Neural cell (in vitro differentiated cells): Measurements from ENCODE around the gene STARD4. TPM values are rescaled to one million over a fixed set of nuclear protein-coding genes. Genes with fewer than 3 reads are reported as not detected.
A peak's percentile ranks its signal among the peaks of the same experiment; 100 is the strongest.

Experiments
- H2AFZ ChIP-seq: fragments of 200-600, 300-800 bp; sonication (generic), shearing (Covaris generic); 2 replicates; pipeline ENCODE4 v1.6.0; 2014; ENCODE audit warnings: low read depth, mild to moderate bottlenecking, antibody characterized with exemption, low read length, moderate library complexity
- H3F3A ChIP-seq: fragments of 200-600 bp; shearing (Covaris generic); 2 replicates; pipeline ENCODE4 v1.6.1; 2016; ENCODE audit warnings: mild to moderate bottlenecking, moderate library complexity, mixed read lengths, antibody characterized with exemption, low read length; ENCODE audit not compliant: insufficient read depth, poor library complexity, severe bottlenecking
- H3K27ac ChIP-seq: fragments of 200-600, 300-800 bp; sonication (generic), shearing (Covaris generic); 2 replicates; pipeline ENCODE4 v1.5.1; 2014; ENCODE audit warnings: mild to moderate bottlenecking, low read length, moderate library complexity
- H3K27me3 ChIP-seq: fragments of 300-800, 200-600 bp; sonication (generic), shearing (Covaris generic); 2 replicates; pipeline ENCODE4 v1.6.0; 2014; ENCODE audit warnings: mild to moderate bottlenecking, low read depth, low read length, moderate library complexity; ENCODE audit not compliant: insufficient read depth
- H3K36me3 ChIP-seq: fragments of 300-800, 200-600 bp; sonication (generic), shearing (Covaris generic); 2 replicates; pipeline ENCODE4 v1.5.1; 2014; ENCODE audit warnings: mild to moderate bottlenecking, antibody characterized with exemption, low read length, moderate library complexity; ENCODE audit not compliant: insufficient read depth
- H3K4me2 ChIP-seq: fragments of 300-800, 200-600 bp; sonication (generic), shearing (Covaris generic); 2 replicates; pipeline ENCODE4 v1.6.0; 2014; ENCODE audit warnings: mild to moderate bottlenecking, low read length
- H3K4me3 ChIP-seq: fragments of 300-800, 200-600 bp; sonication (generic), shearing (Covaris generic); 2 replicates; pipeline ENCODE4 v1.5.1; 2014; ENCODE audit warnings: mild to moderate bottlenecking, low read length, moderate library complexity
- H3K79me2 ChIP-seq: fragments of 200-600 bp; shearing (Covaris generic); replicated peaks from 2 replicates; pipeline ENCODE4 v1.6.0; 2014; ENCODE audit warnings: mild to moderate bottlenecking, low read length, moderate library complexity; ENCODE audit not compliant: insufficient read depth
- H3K9ac ChIP-seq: fragments of 300-800, 200-600 bp; sonication (generic), shearing (Covaris generic); 2 replicates; pipeline ENCODE4 v1.6.1; 2016; ENCODE audit warnings: mild to moderate bottlenecking, low read length, mixed read lengths
- H3K9me2 ChIP-seq: fragments of 200-600 bp; shearing (Covaris generic); 2 replicates; pipeline ENCODE4 v1.6.1; 2016; ENCODE audit warnings: mild to moderate bottlenecking, low read length, mixed read lengths; ENCODE audit not compliant: insufficient read depth
- H3K9me3 ChIP-seq: fragments of 200-600, 300-800 bp; sonication (generic), shearing (Covaris generic); 2 replicates; pipeline ENCODE4 v1.6.1; 2016; ENCODE audit warnings: mild to moderate bottlenecking, mixed run types, low read length, moderate library complexity, mixed read lengths
- H4K20me1 ChIP-seq: fragments of 200-600 bp; shearing (Covaris generic); 2 replicates; pipeline ENCODE4 v1.6.1; 2016; ENCODE audit warnings: mild to moderate bottlenecking, mixed run types; ENCODE audit not compliant: insufficient read depth
- CTCF ChIP-seq: fragments of 450-650 bp; IDR thresholded peaks from 2 replicates; pipeline ENCODE4 v1.5.1; 2014; ENCODE audit warnings: antibody characterized with exemption, mild to moderate bottlenecking, moderate library complexity; ENCODE audit not compliant: poor library complexity, severe bottlenecking
- EP300 ChIP-seq: fragments of 450-650 bp; conservative IDR thresholded peaks from 2 replicates; pipeline ENCODE4 v1.6.1; 2014; ENCODE audit warnings: antibody characterized with exemption, mild to moderate bottlenecking, moderate library complexity; ENCODE audit not compliant: poor library complexity, severe bottlenecking
- EZH2 ChIP-seq: fragments of 200-600, 300-800 bp; shearing (Covaris generic), sonication (generic); IDR thresholded peaks from 2 replicates; pipeline ENCODE4 v1.6.1; 2014; ENCODE audit warnings: antibody characterized with exemption, low read length, borderline replicate concordance, mild to moderate bottlenecking; ENCODE audit not compliant: insufficient read depth, poor library complexity, severe bottlenecking
- MXI1 ChIP-seq: fragments of 450-650 bp; conservative IDR thresholded peaks from 2 replicates; pipeline ENCODE4 v1.6.1; 2014; ENCODE audit warnings: antibody characterized with exemption, mild to moderate bottlenecking; ENCODE audit not compliant: poor library complexity, severe bottlenecking
- POLR2AphosphoS5 ChIP-seq: IDR thresholded peaks from 2 replicates; pipeline ENCODE4 v1.6.1; 2012
- RAD21 ChIP-seq: fragments of 450-650 bp; conservative IDR thresholded peaks from 2 replicates; pipeline ENCODE4 v1.6.1; 2014; ENCODE audit warnings: antibody characterized with exemption, mild to moderate bottlenecking, moderate library complexity
- REST ChIP-seq: IDR thresholded peaks from 2 replicates; pipeline ENCODE4 v1.6.1; 2012; ENCODE audit warnings: borderline replicate concordance
- SMC3 ChIP-seq: fragments of 450-650 bp; conservative IDR thresholded peaks from 2 replicates; pipeline ENCODE4 v1.6.1; 2014; ENCODE audit warnings: antibody characterized with exemption, mild to moderate bottlenecking, moderate library complexity; ENCODE audit not compliant: poor library complexity
- TAF1 ChIP-seq: IDR thresholded peaks from 2 replicates; pipeline ENCODE4 v1.6.1; 2012; ENCODE audit warnings: low read depth
- polyA plus RNA-seq: library from polyadenylated mRNA; depleted of rRNA; stranded (reverse); fragments of >200 nt; gene quantifications from 2 replicates; pipeline ENCODE4 v1.2.3, GENCODE V29; 2014

The STARD4 gene
- polyA plus RNA-seq, 1 donor from 2014 or later = 62.6 TPM

GRCh38 chr5:111551569-111552275 is 39.4 kb upstream of the STARD4 start:
- Histone ChIP-seq H3F3A (no peaks in the 10 kb centered on the region), H3K4me2 (peak overlapping the region; percentile 28), H3K27me3 (no peaks in the 10 kb centered on the region), H3K36me3 (no peaks in the 10 kb centered on the region), H3K4me3 (peak overlapping the region; percentile 20), H3K9me2 (no peaks in the 10 kb centered on the region), H4K20me1 (no peaks in the 10 kb centered on the region), H3K79me2 (no peaks in the 10 kb centered on the region), H3K9me3 (no peaks in the 10 kb centered on the region), H3K27ac (peak overlapping the region; percentile 70), H3K9ac (peak overlapping the region; percentile 42), H2AFZ (peak overlapping the region; percentile 15)
- TF ChIP-seq POLR2AphosphoS5 = peak; percentile 45
- TF ChIP-seq MXI1 = no peak
- peak; percentile 47 for TF ChIP-seq EP300
- peak; percentile 38 for TF ChIP-seq TAF1

GRCh38 chr5:111551161-111551560 is 38.8 kb upstream of the STARD4 start:
- H3K27me3 ChIP-seq = no peaks in the 10 kb centered on the region
- H3K4me3 ChIP-seq = peak overlapping the region; percentile 20
- H3K9ac ChIP-seq = peak overlapping the region; percentile 42
- H3K9me2 ChIP-seq = no peaks in the 10 kb centered on the region
- no peaks in the 10 kb centered on the region for H3K79me2 ChIP-seq
- no peak for TF ChIP-seq MXI1
- TF ChIP-seq TAF1 = no peak
- no peak for TF ChIP-seq SMC3
- no peak for TF ChIP-seq CTCF
- no peak for TF ChIP-seq EZH2
- no peak for TF ChIP-seq REST
- TF ChIP-seq RAD21 = no peak
- no peak for TF ChIP-seq POLR2AphosphoS5
- TF ChIP-seq EP300 = no peak
- H3K36me3 ChIP-seq = no peaks in the 10 kb centered on the region
- peak overlapping the region; percentile 70 for H3K27ac ChIP-seq
- H3K4me2 ChIP-seq = peak overlapping the region; percentile 28
- no peaks in the 10 kb centered on the region for H4K20me1 ChIP-seq
- H2AFZ ChIP-seq = no peak overlapping the region
- H3F3A ChIP-seq = no peaks in the 10 kb centered on the region
- H3K9me3 ChIP-seq = no peaks in the 10 kb centered on the region
